SJCRH30 (cell line): ENCODE data around the gene PLA2G4B. TPM values are rescaled to one million over a fixed set of nuclear protein-coding genes. Genes with fewer than 3 reads are reported as not detected.

Experiments used
- DNase-seq, 2 experiments: peaks; one replicate each; pipeline ENCODE4 v3.0.0-alpha.2; 2015 to 2020
- H3K27ac ChIP-seq: fragments of 250-450 bp; sonication (Bioruptor Pico); 2 replicates; pipeline ENCODE4 v1.5.1; 2020; ENCODE audit warnings: mild to moderate bottlenecking, moderate library complexity
- H3K27me3 ChIP-seq: fragments of 250-450 bp; sonication (Bioruptor Pico); 2 replicates; pipeline ENCODE4 v1.5.1; 2020; ENCODE audit warnings: mild to moderate bottlenecking, moderate library complexity
- H3K36me3 ChIP-seq: fragments of 250-450 bp; sonication (Bioruptor Pico); 2 replicates; pipeline ENCODE4 v1.5.1; 2020; ENCODE audit warnings: mild to moderate bottlenecking, moderate library complexity
- H3K4me1 ChIP-seq: fragments of 250-450 bp; sonication (Bioruptor Pico); 2 replicates; pipeline ENCODE4 v1.5.1; 2020; ENCODE audit warnings: mild to moderate bottlenecking, moderate library complexity
- H3K4me3 ChIP-seq: fragments of 250-450 bp; sonication (Bioruptor Pico); 2 replicates; pipeline ENCODE4 v1.5.1; 2020; ENCODE audit warnings: mild to moderate bottlenecking, moderate library complexity
- H3K9me3 ChIP-seq: fragments of 250-450 bp; sonication (Bioruptor Pico); replicated peaks from 2 replicates; pipeline ENCODE4 v1.5.1; 2020; ENCODE audit warnings: mild to moderate bottlenecking, moderate library complexity
- total RNA-seq: library from RNA; depleted of rRNA; stranded (reverse); fragments of >200 nt; shearing (Covaris generic); gene quantifications from 2 replicates; pipeline ENCODE4 v1.2.3, GENCODE V29; 2014

Gene PLA2G4B
- total RNA-seq, 1 experiment from 2014 or later = 7.2 TPM

DNA sequence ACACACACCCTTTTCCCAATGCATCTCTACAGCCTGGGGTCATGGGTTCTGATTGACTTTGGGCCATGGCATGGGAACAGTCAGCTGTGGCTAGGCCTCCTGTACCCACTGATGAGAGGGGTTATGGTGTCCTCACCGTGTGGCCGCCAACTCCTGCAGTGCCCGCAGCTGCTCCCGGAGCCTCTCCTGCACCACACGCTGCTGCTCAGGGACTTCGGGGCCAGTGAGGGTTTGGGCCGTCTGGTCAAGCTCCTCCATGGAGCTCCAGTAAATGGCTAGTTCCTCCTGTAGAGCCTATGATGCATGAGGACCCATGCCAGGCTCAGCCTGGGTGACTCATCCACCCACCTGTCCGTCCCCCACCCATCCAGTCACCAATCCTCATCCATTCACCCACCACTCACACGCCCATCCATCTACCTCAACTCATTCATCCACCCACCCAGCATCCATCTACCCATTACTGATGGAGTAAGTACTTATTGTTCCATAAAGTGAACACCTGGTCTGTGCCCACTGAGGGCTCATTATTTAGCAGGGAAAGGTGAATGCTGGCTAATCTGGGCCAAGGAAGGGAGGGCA lies 33.6 kb downstream of the PLA2G4B start:
- H3K36me3 ChIP-seq = no peaks in the 10 kb centered on the region
- H3K9me3 ChIP-seq = no peaks in the 10 kb centered on the region
- no peak overlapping the region for H3K27ac ChIP-seq
- H3K27me3 ChIP-seq = no peaks in the 10 kb centered on the region
- no peaks in the 10 kb centered on the region; the same call in 1 of the 2 replicates for H3K4me1 ChIP-seq
- no peak overlapping the region for H3K4me3 ChIP-seq
- DNase-seq = no peak

- H3K4me1 ChIP-seq = peaks cover 6% of the 10 kb centered on the region; the same call in 1 of the 2 replicates
- no peak for DNase-seq
- H3K36me3 ChIP-seq = no peaks in the 10 kb centered on the region
- no peaks in the 10 kb centered on the region for H3K9me3 ChIP-seq
- no peaks in the 10 kb centered on the region; the same call in 1 of the 2 replicates for H3K27me3 ChIP-seq
- no peak overlapping the region for H3K4me3 ChIP-seq
- H3K27ac ChIP-seq = no peak overlapping the region
These were observed 35.1 kb downstream of the PLA2G4B start for GRCh38 chr15:41873711-41874110.

- no peaks in the 10 kb centered on the region; the same call in 1 of the 2 replicates for H3K27me3 ChIP-seq
- H3K9me3 ChIP-seq = no peaks in the 10 kb centered on the region
- H3K36me3 ChIP-seq = no peaks in the 10 kb centered on the region
- H3K4me1 ChIP-seq = peaks cover 6% of the 10 kb centered on the region; the same call in 1 of the 2 replicates
- no peak overlapping the region for H3K4me3 ChIP-seq
- H3K27ac ChIP-seq = no peak overlapping the region
- no peak for DNase-seq
These were observed 36.1 kb downstream of the PLA2G4B start for GRCh38 chr15:41874736-41875135.

- Histone ChIP-seq H3K9me3 (no peaks in the 10 kb centered on the region), H3K36me3 (no peaks in the 10 kb centered on the region), H3K27me3 (no peaks in the 10 kb centered on the region; the same call in 1 of the 2 replicates), H3K4me3 (no peak overlapping the region), H3K27ac (no peak overlapping the region), H3K4me1 (peaks cover 6% of the 10 kb centered on the region; the same call in 1 of the 2 replicates)
- no peak for DNase-seq
These were observed 37.4 kb downstream of the PLA2G4B start for GRCh38 chr15:41876007-41876406.

DNA sequence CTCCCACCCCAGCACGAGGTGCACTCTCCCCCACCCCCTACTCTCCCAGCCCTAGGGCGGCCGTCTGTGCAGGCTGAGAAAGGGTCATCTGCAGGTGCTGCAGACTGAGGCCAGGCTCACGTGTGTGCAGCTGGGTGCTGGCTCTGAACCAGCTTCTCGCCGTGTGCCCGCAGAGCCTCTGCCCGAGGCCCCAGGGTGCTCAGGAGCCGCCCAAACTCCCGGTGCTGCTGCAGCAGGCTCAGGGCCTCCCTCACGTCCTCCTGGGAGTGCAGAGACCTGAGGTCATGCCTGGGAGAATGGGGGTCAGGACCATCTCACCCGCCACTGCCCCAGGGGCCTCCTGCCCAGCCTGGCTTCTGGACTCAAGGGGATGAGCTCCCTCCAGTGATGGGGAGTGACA lies 38.0 kb downstream of the PLA2G4B start:
- Histone ChIP-seq H3K4me3 (no peak overlapping the region), H3K9me3 (no peaks in the 10 kb centered on the region), H3K4me1 (peaks cover 6% of the 10 kb centered on the region; the same call in 1 of the 2 replicates), H3K27me3 (no peaks in the 10 kb centered on the region; the same call in 1 of the 2 replicates), H3K36me3 (no peaks in the 10 kb centered on the region), H3K27ac (no peak overlapping the region)
- DNase-seq = no peak

DNA sequence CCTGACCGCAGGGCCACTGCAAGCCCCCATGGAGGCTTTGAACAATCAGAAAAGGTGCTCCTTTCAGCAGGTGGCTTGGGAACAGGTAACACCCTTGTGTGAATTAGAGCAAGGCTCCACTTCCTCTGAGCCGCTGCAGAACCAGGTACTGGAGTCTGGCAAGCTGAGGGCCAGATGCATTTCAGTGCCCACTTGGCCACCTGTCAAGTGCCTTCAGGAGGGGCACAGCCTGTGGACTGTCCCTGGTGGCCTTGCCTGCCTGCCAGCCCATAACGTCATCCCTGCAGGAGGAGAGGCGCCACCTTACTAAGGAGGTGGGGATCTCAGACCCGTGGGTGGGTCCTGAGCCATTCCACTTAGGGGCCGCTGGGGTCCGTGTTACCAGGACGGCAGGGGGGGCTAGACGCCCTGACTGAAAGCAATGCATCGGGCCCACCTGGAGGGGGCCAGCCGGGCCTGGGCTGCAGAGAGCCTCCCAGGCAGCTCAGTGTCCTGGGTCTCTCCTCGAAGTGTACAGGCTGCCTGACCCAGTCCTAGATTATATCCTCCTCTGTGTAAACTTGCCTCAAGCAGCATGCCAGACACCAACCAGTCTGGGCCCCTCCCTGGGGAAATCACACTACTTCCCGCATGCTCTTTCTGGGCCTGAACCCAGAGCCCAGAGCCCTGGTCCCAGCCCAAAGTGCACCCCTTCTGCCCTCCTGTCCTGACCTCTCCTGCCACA lies 39.1 kb downstream of the PLA2G4B start:
- Histone ChIP-seq H3K27ac (no peak overlapping the region), H3K4me3 (no peak overlapping the region), H3K36me3 (no peaks in the 10 kb centered on the region), H3K9me3 (no peaks in the 10 kb centered on the region), H3K27me3 (no peaks in the 10 kb centered on the region; the same call in 1 of the 2 replicates), H3K4me1 (peaks cover 6% of the 10 kb centered on the region; the same call in 1 of the 2 replicates)
- DNase-seq = no peak

GRCh38 chr15:41878355-41878699 lies 39.7 kb downstream of the PLA2G4B start:
- no peak overlapping the region for H3K27ac ChIP-seq
- no peak overlapping the region for H3K4me3 ChIP-seq
- H3K4me1 ChIP-seq = peaks cover 6% of the 10 kb centered on the region; the same call in 1 of the 2 replicates
- peak; percentile 40 to 43 for DNase-seq
- H3K27me3 ChIP-seq = no peaks in the 10 kb centered on the region; the same call in 1 of the 2 replicates
- H3K9me3 ChIP-seq = no peaks in the 10 kb centered on the region
- no peaks in the 10 kb centered on the region for H3K36me3 ChIP-seq

DNA sequence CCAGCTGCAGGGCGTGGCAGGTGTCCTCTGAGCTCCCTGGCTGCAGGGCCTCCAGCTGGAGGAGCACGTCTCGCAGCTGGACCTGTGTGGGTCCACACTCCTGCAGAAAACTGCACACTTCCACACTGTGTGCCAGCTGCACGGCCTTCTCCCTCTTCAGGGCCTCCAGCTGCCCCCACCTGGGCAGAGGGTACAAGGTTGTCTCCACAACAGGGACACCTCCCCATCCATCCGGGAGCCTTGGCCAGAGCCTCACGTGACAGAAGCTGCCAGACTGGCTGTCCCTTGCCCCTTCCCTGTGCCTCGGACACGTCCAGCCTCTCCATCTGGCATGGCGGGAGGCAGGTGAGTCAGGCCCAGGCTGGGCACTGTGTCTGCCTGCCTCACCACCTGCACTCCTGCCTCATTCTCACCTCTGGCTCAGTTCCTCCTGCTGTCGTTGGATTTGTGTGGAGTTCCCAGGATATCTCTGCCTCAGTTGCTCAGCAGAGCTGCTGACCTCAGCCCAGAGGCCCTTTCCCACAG lies 40.7 kb downstream of the PLA2G4B start:
- H3K27ac ChIP-seq = no peak overlapping the region
- no peak for DNase-seq
- no peaks in the 10 kb centered on the region for H3K36me3 ChIP-seq
- H3K4me3 ChIP-seq = no peak overlapping the region
- peaks cover 6% of the 10 kb centered on the region; the same call in 1 of the 2 replicates for H3K4me1 ChIP-seq
- no peaks in the 10 kb centered on the region; the same call in 1 of the 2 replicates for H3K27me3 ChIP-seq
- H3K9me3 ChIP-seq = no peaks in the 10 kb centered on the region

- H3K4me3 ChIP-seq = no peak overlapping the region
- no peaks in the 10 kb centered on the region; the same call in 1 of the 2 replicates for H3K27me3 ChIP-seq
- no peak for DNase-seq
- H3K9me3 ChIP-seq = no peaks in the 10 kb centered on the region
- no peaks in the 10 kb centered on the region for H3K36me3 ChIP-seq
- H3K27ac ChIP-seq = no peak overlapping the region
- peaks cover 6% of the 10 kb centered on the region; the same call in 1 of the 2 replicates for H3K4me1 ChIP-seq
These were observed 41.7 kb downstream of the PLA2G4B start for GRCh38 chr15:41880156-41880877.

DNA sequence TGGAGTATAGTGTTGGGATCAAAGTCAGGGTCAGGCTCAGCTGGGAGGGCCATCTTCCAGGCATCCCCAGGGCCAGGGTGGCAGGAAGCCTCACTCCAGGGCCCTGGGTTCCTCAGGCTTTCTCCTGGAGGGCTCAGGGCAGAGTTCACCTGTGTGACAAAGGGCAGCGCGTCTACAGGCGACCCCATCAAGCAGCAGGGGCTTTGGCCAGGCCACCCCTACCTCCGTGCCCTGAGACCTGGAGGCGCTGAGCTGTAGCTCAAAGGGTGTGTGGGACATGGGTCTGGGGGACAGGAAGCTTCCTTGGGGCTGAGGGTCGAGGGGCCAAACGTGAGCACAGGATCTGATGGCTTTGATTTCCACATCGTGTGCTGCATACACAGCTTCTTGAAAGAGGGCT lies 42.4 kb downstream of the PLA2G4B start:
- Histone ChIP-seq H3K9me3 (no peaks in the 10 kb centered on the region), H3K36me3 (no peaks in the 10 kb centered on the region), H3K27me3 (no peaks in the 10 kb centered on the region; the same call in 1 of the 2 replicates), H3K27ac (no peak overlapping the region), H3K4me1 (peaks cover 6% of the 10 kb centered on the region; the same call in 1 of the 2 replicates), H3K4me3 (no peak overlapping the region)
- no peak for DNase-seq

GRCh38 chr15:41881550-41881919 lies 42.9 kb downstream of the PLA2G4B start:
- no peak for DNase-seq
- no peaks in the 10 kb centered on the region for H3K36me3 ChIP-seq
- H3K4me3 ChIP-seq = no peak overlapping the region
- peaks cover 6% of the 10 kb centered on the region; the same call in 1 of the 2 replicates for H3K4me1 ChIP-seq
- H3K27ac ChIP-seq = no peak overlapping the region
- H3K27me3 ChIP-seq = no peaks in the 10 kb centered on the region; the same call in 1 of the 2 replicates
- H3K9me3 ChIP-seq = no peaks in the 10 kb centered on the region

DNA sequence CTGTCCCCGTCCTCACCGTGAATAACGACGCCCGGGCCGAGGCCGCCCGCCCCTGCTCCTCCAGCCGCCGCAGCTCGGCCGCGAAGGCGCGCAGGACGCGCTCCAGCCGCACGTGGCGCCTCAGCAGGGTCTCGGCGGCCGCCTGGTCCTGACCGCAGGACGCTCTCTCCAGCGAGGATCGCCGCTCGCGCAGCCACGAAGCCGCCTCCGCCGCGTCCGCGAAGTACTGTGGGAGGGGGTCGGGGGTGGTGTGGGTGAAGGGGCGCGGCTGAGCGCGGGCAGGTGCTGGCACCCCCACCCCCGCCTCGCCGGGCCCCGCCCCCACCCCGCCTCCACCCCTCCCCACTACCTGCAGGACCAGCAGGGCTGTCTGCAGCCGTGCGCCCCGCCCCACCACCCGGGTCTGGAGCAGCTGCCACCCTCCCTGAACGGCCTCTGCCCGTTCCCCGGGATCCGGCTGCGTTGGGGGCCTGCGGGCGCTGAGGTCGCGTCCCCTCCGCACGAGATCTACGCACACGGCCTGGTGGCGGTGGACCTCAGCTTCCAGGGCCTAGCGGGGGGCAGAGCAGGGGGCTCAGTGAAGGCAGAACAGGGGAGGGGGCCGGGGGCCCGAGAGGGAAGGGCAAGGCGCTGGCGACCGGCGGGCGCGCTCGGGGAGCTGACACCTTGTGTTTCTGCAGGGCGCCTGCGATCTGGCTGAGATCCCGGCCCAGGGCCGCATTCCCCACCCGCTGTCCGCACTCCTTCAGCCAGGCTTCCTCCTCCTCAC lies 43.5 kb downstream of the PLA2G4B start:
- no peak overlapping the region for H3K27ac ChIP-seq
- no peaks in the 10 kb centered on the region for H3K36me3 ChIP-seq
- no peak for DNase-seq
- H3K27me3 ChIP-seq = no peaks in the 10 kb centered on the region; the same call in 1 of the 2 replicates
- no peaks in the 10 kb centered on the region for H3K9me3 ChIP-seq
- peaks cover 6% of the 10 kb centered on the region; the same call in 1 of the 2 replicates for H3K4me1 ChIP-seq
- no peak overlapping the region for H3K4me3 ChIP-seq

DNA sequence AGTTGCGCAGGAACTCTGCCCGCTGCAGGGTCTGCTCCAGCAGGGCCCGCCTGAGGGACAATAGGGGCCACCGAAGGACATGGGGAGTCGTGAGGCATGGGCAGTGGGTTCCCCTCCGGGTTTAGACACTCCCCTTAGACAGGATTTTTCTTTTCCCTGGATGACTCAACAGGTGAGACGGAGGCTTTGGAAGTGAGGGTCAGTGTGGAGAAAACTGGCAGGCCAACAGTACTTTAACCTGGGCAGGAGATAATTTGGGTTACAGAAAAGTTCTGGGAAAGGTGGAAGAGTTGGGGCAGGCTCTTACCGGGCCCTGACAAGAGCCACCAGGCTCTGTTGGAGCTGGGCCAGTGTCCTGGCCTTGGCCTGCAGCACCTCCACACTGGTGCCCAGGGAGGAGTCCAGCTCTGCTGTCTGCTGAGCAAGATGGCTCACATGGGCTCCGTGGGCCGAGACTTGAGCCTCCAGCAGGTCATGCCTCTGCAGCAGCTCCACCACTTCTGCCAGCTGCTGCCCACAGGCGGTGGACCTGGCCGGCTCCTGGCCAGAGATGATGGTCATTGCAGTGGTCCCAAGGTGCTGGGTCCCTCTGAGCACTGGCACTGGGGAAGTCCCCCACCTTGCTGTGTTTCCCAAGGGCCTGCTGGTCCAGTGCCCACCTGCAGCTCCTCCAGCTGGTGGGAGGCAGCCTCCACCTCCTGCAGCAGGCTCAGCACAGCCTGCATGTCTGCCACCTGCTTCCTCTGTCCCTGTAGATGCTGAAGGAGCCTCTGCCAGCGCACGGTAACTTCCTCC lies 44.2 kb downstream of the PLA2G4B start:
- peaks cover 6% of the 10 kb centered on the region; the same call in 1 of the 2 replicates for H3K4me1 ChIP-seq
- no peak for DNase-seq

More for the DNA sequence above, 44.2 kb downstream of the PLA2G4B start:
- no peaks in the 10 kb centered on the region for H3K27me3 ChIP-seq
- no peak overlapping the region for H3K4me3 ChIP-seq
- no peak overlapping the region for H3K27ac ChIP-seq
- no peaks in the 10 kb centered on the region for H3K36me3 ChIP-seq
- H3K9me3 ChIP-seq = no peaks in the 10 kb centered on the region
